Measurements from ENCODE around the gene PCYT1A.
"Not testable (repeated sequence)": the region's sequence is repeated elsewhere in the genome, so short reads cannot be mapped to it uniquely, and the experiment has no call there.

PCYT1A gene

DNA sequence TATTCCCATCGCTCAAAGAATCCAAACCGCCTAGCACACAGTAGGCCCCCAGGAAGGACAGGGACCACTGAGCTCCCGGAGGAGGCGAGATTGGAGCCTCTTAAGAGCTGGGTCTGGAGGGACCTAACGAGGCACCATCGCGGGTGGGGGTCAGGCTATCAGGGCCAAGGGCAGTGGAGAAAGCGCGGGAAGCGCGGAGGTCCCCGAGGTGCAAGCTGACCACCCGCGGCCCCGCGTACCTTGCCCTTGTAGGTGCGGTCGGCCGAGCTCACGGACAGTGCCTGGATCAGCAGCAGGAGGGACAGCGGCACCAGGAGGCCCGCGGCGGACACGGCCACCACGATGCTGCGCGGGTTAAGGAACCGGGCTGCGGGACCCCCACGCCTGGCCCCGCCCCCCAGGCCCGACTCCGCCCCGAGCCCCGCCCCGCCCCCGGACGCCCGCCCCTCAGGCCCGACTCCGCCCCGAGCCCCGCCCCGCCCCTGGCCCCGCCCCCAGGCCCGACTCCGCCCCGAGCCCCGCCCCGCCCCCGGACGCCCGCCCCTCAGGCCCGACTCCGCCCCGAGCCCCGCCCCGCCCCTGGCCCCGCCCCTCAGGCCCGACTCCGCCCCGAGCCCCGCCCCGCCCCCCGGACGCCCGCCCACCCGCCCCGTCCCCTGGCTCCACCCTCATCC is 80.2 kb downstream of the PCYT1A start:
- intact Hi-C loops (cut with DNase I; ENCODE audit: low total_unique reads) = no loop called here
- H3K4me3 ChIP-seq = no peak overlapping the region
- TF ChIP-seq, protein P1, sequence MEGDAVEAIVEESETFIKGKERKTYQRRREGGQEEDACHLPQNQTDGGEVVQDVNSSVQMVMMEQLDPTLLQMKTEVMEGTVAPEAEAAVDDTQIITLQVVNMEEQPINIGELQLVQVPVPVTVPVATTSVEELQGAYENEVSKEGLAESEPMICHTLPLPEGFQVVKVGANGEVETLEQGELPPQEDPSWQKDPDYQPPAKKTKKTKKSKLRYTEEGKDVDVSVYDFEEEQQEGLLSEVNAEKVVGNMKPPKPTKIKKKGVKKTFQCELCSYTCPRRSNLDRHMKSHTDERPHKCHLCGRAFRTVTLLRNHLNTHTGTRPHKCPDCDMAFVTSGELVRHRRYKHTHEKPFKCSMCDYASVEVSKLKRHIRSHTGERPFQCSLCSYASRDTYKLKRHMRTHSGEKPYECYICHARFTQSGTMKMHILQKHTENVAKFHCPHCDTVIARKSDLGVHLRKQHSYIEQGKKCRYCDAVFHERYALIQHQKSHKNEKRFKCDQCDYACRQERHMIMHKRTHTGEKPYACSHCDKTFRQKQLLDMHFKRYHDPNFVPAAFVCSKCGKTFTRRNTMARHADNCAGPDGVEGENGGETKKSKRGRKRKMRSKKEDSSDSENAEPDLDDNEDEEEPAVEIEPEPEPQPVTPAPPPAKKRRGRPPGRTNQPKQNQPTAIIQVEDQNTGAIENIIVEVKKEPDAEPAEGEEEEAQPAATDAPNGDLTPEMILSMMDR (IDR thresholded peaks at IDR 0.05) = no peak
- H3K27ac ChIP-seq = no peak overlapping the region
- no peak for DNase-seq
- no peaks in the 10 kb centered on the region for H3K9me3 ChIP-seq
- H3K27me3 ChIP-seq = peaks cover 0 to 62% of the 10 kb centered on the region in 2 donors
- H3K4me1 ChIP-seq = peaks cover 0 to 9% (median 3%) of the 10 kb centered on the region in 4 donors
- no peaks in the 10 kb centered on the region for H3K36me3 ChIP-seq

DNA sequence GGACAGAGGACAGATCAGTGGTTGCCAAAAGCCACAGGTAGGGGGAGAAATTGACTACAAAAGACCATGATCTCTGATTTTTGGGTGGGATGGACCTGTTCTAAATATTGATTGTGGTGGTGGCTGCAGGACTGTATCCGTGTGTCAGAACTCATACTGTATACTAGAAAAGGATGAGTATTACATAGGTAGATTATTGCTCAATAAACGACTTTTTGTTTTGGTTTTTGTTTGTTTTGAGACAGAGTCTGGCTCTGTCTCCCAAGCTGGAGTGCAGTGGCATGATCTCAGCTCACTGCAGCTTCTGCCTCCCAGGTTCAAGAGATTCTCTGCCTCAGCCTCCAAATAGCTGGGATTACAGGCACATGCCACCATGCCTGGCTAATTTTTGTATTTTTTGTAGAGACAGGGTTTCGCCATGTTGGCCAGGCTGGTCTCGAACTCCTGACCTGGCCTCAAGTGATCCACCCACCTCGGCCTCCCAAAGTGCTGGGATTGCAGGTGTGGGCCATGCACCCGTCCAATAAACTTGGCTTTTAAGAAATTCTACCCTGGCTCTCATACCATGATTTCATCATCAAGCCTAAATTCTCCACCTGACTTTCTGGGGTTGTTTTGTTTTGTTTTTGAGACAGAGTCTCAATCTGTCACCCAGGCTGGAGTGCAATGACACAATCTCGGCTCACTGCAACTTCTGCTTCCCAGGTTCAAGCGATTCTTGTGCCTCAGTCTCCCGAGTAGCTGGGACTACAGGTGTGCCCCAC is 81.9 kb downstream of the PCYT1A start:
- H3K27me3 ChIP-seq = peaks cover 0 to 63% of the 10 kb centered on the region in 2 donors
- DNase-seq; H3K9me3 ChIP-seq; H3K4me3 ChIP-seq; H3K27ac ChIP-seq; H3K36me3 ChIP-seq; H3K4me1 ChIP-seq; intact Hi-C loops (cut with DNase I; ENCODE audit: low total_unique reads): not testable (repeated sequence)

DNA sequence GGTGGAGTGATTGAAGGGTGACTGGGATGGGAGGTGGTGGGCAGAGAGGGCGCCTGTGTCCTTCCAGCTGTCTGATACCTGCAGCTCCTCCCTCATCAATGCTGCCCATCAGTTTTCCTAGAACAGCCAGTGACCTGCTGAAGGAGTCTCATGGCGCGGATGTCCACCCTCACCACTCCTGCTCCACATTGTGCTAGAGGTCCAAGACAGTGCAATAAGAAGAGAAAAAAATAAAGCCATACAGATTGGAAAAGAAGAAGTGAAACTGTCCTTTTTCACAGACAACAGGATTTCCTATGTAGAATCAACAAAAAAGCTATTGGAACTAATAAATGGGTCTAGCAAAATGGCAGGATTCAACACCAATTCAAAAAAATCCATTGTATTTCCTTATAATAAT is 83.7 kb downstream of the PCYT1A start:
- intact Hi-C loops (cut with DNase I; ENCODE audit: low total_unique reads) = no loop called here

DNA sequence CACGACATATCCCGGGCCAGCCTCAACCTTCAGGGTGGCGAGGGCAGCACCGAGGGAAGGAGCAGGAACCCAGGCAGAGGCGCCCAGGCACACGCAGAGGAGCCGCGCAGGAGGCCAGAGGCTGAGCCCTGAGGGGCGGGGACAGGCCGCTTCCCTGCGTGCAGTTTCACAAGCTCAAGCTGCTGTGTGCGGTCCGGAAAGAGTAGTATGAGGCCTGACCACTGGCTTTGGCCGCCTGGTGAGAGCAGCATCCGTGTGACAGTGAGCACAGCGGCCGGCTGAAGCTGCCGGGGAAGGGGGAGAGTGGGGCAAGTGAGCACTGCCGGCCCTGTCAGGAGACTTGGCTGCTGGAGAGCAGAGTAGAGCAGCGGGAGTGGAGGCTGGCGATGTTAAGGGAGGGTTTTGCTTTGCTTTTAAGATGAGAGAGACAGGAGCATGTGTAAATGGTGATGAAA is 85.0 kb downstream of the PCYT1A start:
- no peaks in the 10 kb centered on the region for H3K36me3 ChIP-seq
- TF ChIP-seq, protein P1 (IDR thresholded peaks at IDR 0.05) = no peak
- intact Hi-C loops (cut with DNase I; ENCODE audit: low total_unique reads) = no loop called here
- H3K4me1 ChIP-seq = peaks cover 0 to 5% (median 0%) of the 10 kb centered on the region in 4 donors
- peak in 1 of 2 donors; percentile 51 for DNase-seq
- H3K4me3 ChIP-seq = no peak overlapping the region
- H3K9me3 ChIP-seq = no peaks in the 10 kb centered on the region
- peaks cover 0 to 41% of the 10 kb centered on the region in 2 donors for H3K27me3 ChIP-seq
- no peak overlapping the region for H3K27ac ChIP-seq

More for the DNA sequence above, 83.7 kb downstream of the PCYT1A start:
- Histone ChIP-seq H3K27ac (no peak overlapping the region), H3K9me3 (no peaks in the 10 kb centered on the region), H3K4me1 (peaks cover 0 to 9% (median 3%) of the 10 kb centered on the region in 4 donors), H3K27me3 (peaks cover 0 to 53% of the 10 kb centered on the region in 2 donors), H3K4me3 (no peak overlapping the region), H3K36me3 (no peaks in the 10 kb centered on the region)
- no peak for DNase-seq
- TF ChIP-seq, protein P1 (IDR thresholded peaks at IDR 0.05) = no peak

DNA sequence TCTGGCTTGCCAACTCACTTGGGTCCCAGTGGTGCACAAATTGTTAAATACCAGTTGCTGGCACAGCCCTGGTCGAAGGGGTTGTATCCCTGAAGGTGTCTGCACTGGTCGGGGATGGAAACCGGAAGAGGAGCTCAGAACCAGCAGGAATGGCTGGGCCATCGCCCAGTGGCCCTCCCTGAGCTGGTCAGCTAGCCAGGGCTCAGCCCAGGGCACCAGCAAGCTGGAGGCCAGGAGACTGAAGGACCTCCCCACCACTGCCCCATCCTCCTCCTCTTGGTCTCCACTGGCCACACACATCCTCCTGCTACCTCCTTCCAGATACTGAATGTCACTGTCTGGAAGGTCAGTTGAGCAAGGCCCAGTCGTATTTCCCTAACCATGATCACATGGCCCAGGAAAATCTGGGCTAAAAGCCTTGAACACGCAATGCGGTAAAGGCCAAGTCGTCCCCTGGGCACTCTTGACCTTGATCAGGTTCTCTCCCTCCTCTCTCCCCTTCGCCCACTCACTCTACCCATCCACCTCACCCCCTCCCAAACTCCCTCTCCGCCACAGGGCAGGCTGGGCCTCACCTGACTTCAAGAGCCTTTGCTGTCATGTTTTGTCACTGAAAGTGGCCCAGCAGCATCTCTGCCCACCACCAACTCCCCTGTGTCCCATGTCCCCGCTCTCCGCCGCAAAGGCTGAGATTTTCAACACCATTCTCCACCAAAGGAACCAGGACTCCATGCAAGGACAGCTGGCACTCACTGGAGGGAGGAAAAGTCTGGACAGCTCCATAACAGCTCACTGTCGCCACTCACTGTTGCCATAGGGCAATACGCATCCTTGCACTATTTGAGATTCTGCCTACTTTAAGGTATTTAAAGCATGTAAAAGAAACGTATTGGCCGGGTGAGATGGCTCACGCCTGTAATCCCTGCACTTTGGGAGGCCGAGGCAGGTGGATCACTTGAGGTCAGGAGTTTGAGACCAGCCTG is 88.5 kb downstream of the PCYT1A start:
- Histone ChIP-seq H3K9me3 (no peaks in the 10 kb centered on the region), H3K27me3 (peaks cover 0 to 16% of the 10 kb centered on the region in 2 donors), H3K4me1 (no peaks in the 10 kb centered on the region), H3K4me3 (no peak overlapping the region), H3K27ac (no peak overlapping the region), H3K36me3 (no peaks in the 10 kb centered on the region)
- TF ChIP-seq, protein P1 (IDR thresholded peaks at IDR 0.05) = no peak
- DNase-seq = no peak
- intact Hi-C loops (cut with DNase I; ENCODE audit: low total_unique reads) = no loop called here
